Parathyroid adenoma (tissue), 2 donors: ENCODE results near the gene ERC1.
"Not testable (repeated sequence)": the region's sequence is repeated elsewhere in the genome, so short reads cannot be mapped to it uniquely, and the experiment has no call there.

ENCODE experiments used
- H2AFZ ChIP-seq: fragments of 300-600 bp; sonication (generic); one replicate; pipeline ENCODE4 v1.7.0; 2017; ENCODE audit warnings: antibody characterized with exemption, mild to moderate bottlenecking
- H3K27ac ChIP-seq: fragments of 300-600 bp; sonication (generic); one replicate; pipeline ENCODE4 v1.7.0; 2017
- H3K27me3 ChIP-seq: fragments of 300-600 bp; sonication (generic); one replicate; pipeline ENCODE4 v1.7.0; 2017; ENCODE audit warnings: low read length; ENCODE audit not compliant: control insufficient read depth, insufficient read depth
- H3K36me3 ChIP-seq: fragments of 300-600 bp; sonication (generic); one replicate; pipeline ENCODE4 v1.7.0; 2017; ENCODE audit warnings: low read length; ENCODE audit not compliant: control insufficient read depth, insufficient read depth
- H3K4me1 ChIP-seq: fragments of 300-600 bp; sonication (generic); one replicate; pipeline ENCODE4 v1.7.0; 2017; ENCODE audit warnings: control low read depth
- H3K4me2 ChIP-seq: fragments of 300-600 bp; sonication (generic); one replicate; pipeline ENCODE4 v1.7.0; 2017; ENCODE audit warnings: low read length
- H3K4me3 ChIP-seq: fragments of 300-600 bp; sonication (generic); one replicate; pipeline ENCODE4 v1.7.0; 2017; ENCODE audit warnings: low read depth, low read length
- H3K79me2 ChIP-seq: fragments of 300-600 bp; sonication (generic); one replicate; pipeline ENCODE4 v1.7.0; 2017; ENCODE audit warnings: control low read depth
- H3K9ac ChIP-seq: fragments of 300-600 bp; sonication (generic); one replicate; pipeline ENCODE4 v1.7.0; 2017; ENCODE audit warnings: mild to moderate bottlenecking
- H3K9me3 ChIP-seq: fragments of 300-600 bp; sonication (generic); one replicate; pipeline ENCODE4 v1.7.0; 2017; ENCODE audit warnings: low read length; ENCODE audit not compliant: control insufficient read depth
- CTCF ChIP-seq: fragments of 300-600 bp; sonication (generic); IDR thresholded peaks from one replicate; pipeline ENCODE4 v1.7.0; 2017; ENCODE audit warnings: antibody characterized with exemption, mild to moderate bottlenecking
- donor health status: primary hyperparathyroidism.

Gene ERC1

GRCh38 chr12:1246637-1247036 is 255.6 kb downstream of the ERC1 start:
- no peak for TF ChIP-seq CTCF
- no peak overlapping the region for H3K9ac ChIP-seq
- no peaks in the 10 kb centered on the region for H3K27me3 ChIP-seq
- H3K4me2 ChIP-seq = no peak overlapping the region
- no peaks in the 10 kb centered on the region for H3K36me3 ChIP-seq
- no peaks in the 10 kb centered on the region for H3K79me2 ChIP-seq
- H3K27ac ChIP-seq = no peak overlapping the region
- H3K4me1 ChIP-seq = peaks cover 8% of the 10 kb centered on the region
- H3K4me3 ChIP-seq = no peak overlapping the region
- no peaks in the 10 kb centered on the region for H3K9me3 ChIP-seq
- H2AFZ ChIP-seq = no peak overlapping the region

GRCh38 chr12:1250641-1251040 is 259.6 kb downstream of the ERC1 start:
- Histone ChIP-seq H3K9me3 (no peaks in the 10 kb centered on the region), H3K79me2 (no peaks in the 10 kb centered on the region), H3K4me1 (peaks cover 8% of the 10 kb centered on the region), H3K9ac (no peak overlapping the region), H3K27ac (no peak overlapping the region), H3K27me3 (no peaks in the 10 kb centered on the region), H3K36me3 (no peaks in the 10 kb centered on the region), H3K4me2 (peak overlapping the region; percentile 25), H2AFZ (no peak overlapping the region), H3K4me3 (no peak overlapping the region)
- TF ChIP-seq CTCF = no peak

DNA sequence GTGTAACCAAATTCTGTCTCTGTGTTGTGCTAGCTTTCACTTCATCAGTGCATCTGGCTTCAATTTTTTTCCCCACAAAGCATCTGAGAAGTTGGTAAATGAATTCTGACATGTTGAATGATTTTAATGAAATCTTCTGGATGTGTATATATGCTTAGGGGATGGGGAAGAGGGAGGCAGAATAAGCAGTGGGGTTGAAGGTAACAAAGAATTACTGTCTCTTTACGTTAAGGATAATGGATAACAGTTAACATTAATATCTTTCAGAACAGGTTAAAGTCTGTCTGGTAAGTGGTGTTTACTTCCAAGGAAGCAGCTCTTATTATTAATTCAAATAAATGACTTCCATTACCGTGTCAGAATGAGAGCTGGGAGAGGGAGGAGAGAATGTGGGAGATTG is 261.7 kb downstream of the ERC1 start:
- H3K9me3 ChIP-seq = no peaks in the 10 kb centered on the region

DNA sequence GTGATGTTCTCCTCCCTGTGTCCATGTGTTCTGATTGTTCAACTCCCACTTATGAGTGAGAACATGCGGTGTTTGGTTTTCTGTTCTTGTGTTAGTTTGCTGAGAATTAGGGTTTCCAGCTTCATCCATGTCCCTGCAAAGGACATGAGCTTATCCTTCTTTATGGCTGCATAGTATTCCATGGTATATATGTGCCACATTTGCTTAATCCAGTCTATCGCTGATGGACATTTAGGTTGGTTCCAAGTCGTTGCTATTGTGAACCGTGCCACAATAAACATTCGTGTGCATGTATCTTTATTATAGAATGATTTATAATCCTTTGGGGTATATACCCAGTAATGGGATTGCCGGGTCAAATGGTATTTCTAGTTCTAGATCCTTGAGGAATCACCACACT is 264.1 kb downstream of the ERC1 start:
- H3K27me3 ChIP-seq, H3K27ac ChIP-seq, H3K4me1 ChIP-seq, H3K4me2 ChIP-seq, H3K36me3 ChIP-seq, H3K9ac ChIP-seq, H2AFZ ChIP-seq, H3K4me3 ChIP-seq, H3K9me3 ChIP-seq, H3K79me2 ChIP-seq: not testable (repeated sequence)

More for the DNA sequence above, 261.7 kb downstream of the ERC1 start:
- no peaks in the 10 kb centered on the region for H3K36me3 ChIP-seq
- H3K4me2 ChIP-seq = no peak overlapping the region
- H3K4me1 ChIP-seq = peaks cover 8% of the 10 kb centered on the region
- H3K27ac ChIP-seq = no peak overlapping the region
- no peak overlapping the region for H3K4me3 ChIP-seq
- H2AFZ ChIP-seq = no peak overlapping the region
- TF ChIP-seq CTCF = no peak
- H3K9ac ChIP-seq = no peak overlapping the region
- H3K27me3 ChIP-seq = no peaks in the 10 kb centered on the region
- no peaks in the 10 kb centered on the region for H3K79me2 ChIP-seq

DNA sequence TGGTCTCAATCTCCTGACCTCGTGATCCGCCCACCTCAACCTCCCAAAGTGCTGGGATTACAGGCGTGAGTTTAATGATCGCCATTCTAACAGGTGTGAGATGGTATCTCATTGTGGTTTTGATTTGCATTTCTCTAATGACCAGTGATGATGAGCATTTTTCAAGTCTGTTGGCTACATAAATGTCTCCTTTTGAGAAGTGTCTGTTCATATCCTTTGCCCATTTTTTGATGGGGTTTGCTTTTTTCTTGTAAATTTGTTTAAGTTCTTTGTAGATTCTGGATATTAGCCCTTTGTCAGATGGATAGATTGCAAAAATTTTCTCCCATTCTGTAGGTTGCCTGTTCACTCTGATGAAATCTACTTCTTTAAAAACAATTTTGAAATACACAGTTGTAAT is 264.8 kb downstream of the ERC1 start:
- not testable (repeated sequence) for H3K79me2 ChIP-seq, H3K9ac ChIP-seq, H2AFZ ChIP-seq, H3K27me3 ChIP-seq, H3K4me1 ChIP-seq, H3K9me3 ChIP-seq, H3K4me3 ChIP-seq, H3K36me3 ChIP-seq, H3K27ac ChIP-seq, H3K4me2 ChIP-seq

GRCh38 chr12:1256285-1256684 is 265.3 kb downstream of the ERC1 start:
- no peak overlapping the region for H3K4me2 ChIP-seq

More at GRCh38 chr12:1256285-1256684, 265.3 kb downstream of the ERC1 start:
- no peak overlapping the region for H3K9ac ChIP-seq
- no peak overlapping the region for H3K4me3 ChIP-seq
- H3K9me3 ChIP-seq = no peaks in the 10 kb centered on the region
- TF ChIP-seq CTCF = no peak
- no peaks in the 10 kb centered on the region for H3K79me2 ChIP-seq
- H3K36me3 ChIP-seq = no peaks in the 10 kb centered on the region
- H3K4me1 ChIP-seq = no peaks in the 10 kb centered on the region
- H2AFZ ChIP-seq = no peak overlapping the region
- H3K27me3 ChIP-seq = no peaks in the 10 kb centered on the region
- no peak overlapping the region for H3K27ac ChIP-seq
